ENCODE measurements around the gene TMEM131. TPM values are rescaled to one million over a fixed set of nuclear protein-coding genes. Genes with fewer than 3 reads are reported as not detected.

TMEM131 gene
- total RNA-seq, 2 donors from 2014 or later = 20.0 to 21.4 TPM

- H3K27ac ChIP-seq = no peak overlapping the region
- no peak for ATAC-seq
- no peaks in the 10 kb centered on the region for H3K27me3 ChIP-seq
- WGBS, 2 donors = 89 to 100% methylated on average over 4 of the region's 4 CpGs
- TF ChIP-seq, protein P1, sequence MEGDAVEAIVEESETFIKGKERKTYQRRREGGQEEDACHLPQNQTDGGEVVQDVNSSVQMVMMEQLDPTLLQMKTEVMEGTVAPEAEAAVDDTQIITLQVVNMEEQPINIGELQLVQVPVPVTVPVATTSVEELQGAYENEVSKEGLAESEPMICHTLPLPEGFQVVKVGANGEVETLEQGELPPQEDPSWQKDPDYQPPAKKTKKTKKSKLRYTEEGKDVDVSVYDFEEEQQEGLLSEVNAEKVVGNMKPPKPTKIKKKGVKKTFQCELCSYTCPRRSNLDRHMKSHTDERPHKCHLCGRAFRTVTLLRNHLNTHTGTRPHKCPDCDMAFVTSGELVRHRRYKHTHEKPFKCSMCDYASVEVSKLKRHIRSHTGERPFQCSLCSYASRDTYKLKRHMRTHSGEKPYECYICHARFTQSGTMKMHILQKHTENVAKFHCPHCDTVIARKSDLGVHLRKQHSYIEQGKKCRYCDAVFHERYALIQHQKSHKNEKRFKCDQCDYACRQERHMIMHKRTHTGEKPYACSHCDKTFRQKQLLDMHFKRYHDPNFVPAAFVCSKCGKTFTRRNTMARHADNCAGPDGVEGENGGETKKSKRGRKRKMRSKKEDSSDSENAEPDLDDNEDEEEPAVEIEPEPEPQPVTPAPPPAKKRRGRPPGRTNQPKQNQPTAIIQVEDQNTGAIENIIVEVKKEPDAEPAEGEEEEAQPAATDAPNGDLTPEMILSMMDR (IDR thresholded peaks at IDR 0.05) = no peak
- TF ChIP-seq POLR2A (IDR thresholded peaks at IDR 0.05) = no peak
- no peak for DNase-seq
- H3K9me3 ChIP-seq = no peaks in the 10 kb centered on the region
- no peak overlapping the region for H3K4me3 ChIP-seq
- H3K36me3 ChIP-seq (replicated peaks in 1 of 2; ENCODE audit: insufficient read depth in 1 of 2, low read depth in 2 of 2) = no peaks in the 10 kb centered on the region
- H3K4me1 ChIP-seq = no peaks in the 10 kb centered on the region
- intact Hi-C loops (cut with DNase I) = no loop called here
These were observed 287.7 kb downstream of the TMEM131 start for GRCh38 chr2:97708048-97708380.

- 46 to 80% methylated on average over 2 to 11 of the region's 11 CpGs for WGBS, 2 donors
- no peak overlapping the region for H3K4me3 ChIP-seq
- no peak overlapping the region for H3K27ac ChIP-seq
- H3K27me3 ChIP-seq = no peaks in the 10 kb centered on the region
- no peaks in the 10 kb centered on the region for H3K36me3 ChIP-seq (replicated peaks in 1 of 2; ENCODE audit: insufficient read depth in 1 of 2, low read depth in 2 of 2)
- H3K4me1 ChIP-seq = no peaks in the 10 kb centered on the region
- no peaks in the 10 kb centered on the region for H3K9me3 ChIP-seq
- peak in 2 of 4 donors; percentile 20 to 27 for DNase-seq
- TF ChIP-seq, protein P1 (IDR thresholded peaks at IDR 0.05) = no peak
- no peak for TF ChIP-seq POLR2A (IDR thresholded peaks at IDR 0.05)
- intact Hi-C loops (cut with DNase I) = no loop called here
- ATAC-seq = no peak
These were observed 288.2 kb downstream of the TMEM131 start for GRCh38 chr2:97707362-97708047.

GRCh38 chr2:97706708-97707345 is 288.9 kb downstream of the TMEM131 start:
- Histone ChIP-seq H3K4me3 (no peak overlapping the region), H3K4me1 (no peaks in the 10 kb centered on the region), H3K9me3 (no peaks in the 10 kb centered on the region), H3K36me3 (replicated peaks in 1 of 2; ENCODE audit: insufficient read depth in 1 of 2, low read depth in 2 of 2) (no peaks in the 10 kb centered on the region), H3K27ac (no peak overlapping the region), H3K27me3 (no peaks in the 10 kb centered on the region)
- TF ChIP-seq, protein P1 (IDR thresholded peaks at IDR 0.05) = no peak
- TF ChIP-seq POLR2A (IDR thresholded peaks at IDR 0.05) = no peak
- no peak for ATAC-seq
- intact Hi-C loops (cut with DNase I) = no loop called here
- DNase-seq = no peak
- 59 to 70% methylated on average over 8 to 11 of the region's 11 CpGs for WGBS, 2 donors

Small RNAs within 50 kb of the gene (small RNA-seq; reads per million reads assigned to genes)
- gene HMGN1P36 (not detected), gene RNU7-96P (not detected)

Other genes with a start within 250 kb of the TMEM131 start
- gene VWA3B, start 91.2 kb upstream of the TMEM131 start, total RNA-seq = under 1 TPM in 1 of 2 donors, not detected in 1; 0.78 TPM